T-helper 22 cell (primary cell): ENCODE results near the gene ATP1B4.
"Not testable (repeated sequence)": the region's sequence is repeated elsewhere in the genome, so short reads cannot be mapped to it uniquely, and the experiment has no call there.

ENCODE experiments used
- DNase-seq: peaks from one replicate; pipeline ENCODE4 v3.0.0-alpha.2; 2020; ENCODE audit warnings: low read depth

Gene ATP1B4

DNA sequence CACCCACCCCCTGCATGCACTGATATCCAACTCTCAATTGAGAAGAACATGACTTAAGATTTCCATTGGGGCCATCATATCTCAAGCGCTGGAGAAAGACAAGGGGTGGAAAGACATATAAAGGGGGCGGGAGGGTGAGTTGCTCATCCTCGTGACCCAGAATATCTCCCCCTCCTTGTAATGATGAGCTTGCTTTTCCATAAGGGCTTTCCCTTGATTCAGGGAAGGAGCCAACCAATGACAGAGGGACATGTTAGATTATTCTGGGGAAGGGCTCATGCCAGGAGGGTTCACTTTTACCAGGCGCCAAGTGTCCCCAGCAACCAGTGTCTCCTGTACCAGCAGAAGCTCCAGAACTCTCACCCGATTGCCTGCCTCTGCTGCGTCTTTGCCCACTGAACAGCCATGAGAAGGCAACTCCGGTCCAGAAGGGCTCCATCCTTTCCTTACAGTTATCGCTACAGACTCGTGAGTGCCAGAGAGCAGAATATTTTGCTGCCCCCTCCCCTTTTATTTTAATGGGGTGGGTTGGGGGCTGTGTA lies at the start of gene ATP1B4:
Gene ATP1B4, plus strand, starts transcription at position 326 of the 542 bp plus-strand sequence. Its CDS starts 80 bp downstream, at position 406.
- DNase-seq: no peak

DNA sequence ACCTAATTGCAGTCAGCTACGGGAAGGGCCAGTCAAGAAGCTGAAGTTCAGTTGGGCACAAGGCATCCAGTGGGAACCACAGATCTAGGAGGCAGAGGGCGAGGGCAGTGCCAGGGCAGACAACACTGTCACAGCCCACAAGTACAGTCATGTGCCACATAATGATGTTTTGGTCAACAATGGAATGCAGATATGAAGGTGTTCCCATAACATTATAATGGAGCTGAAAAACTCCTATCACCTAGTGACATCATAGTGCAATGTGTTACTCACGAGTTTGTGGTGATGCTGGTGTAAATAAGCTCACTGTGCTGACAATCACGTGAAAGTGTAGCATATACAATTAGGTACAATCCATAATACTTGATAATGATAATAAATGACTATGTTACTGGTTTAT lies 46.1 kb upstream of the ATP1B4 start:
- DNase-seq: no peak

DNA sequence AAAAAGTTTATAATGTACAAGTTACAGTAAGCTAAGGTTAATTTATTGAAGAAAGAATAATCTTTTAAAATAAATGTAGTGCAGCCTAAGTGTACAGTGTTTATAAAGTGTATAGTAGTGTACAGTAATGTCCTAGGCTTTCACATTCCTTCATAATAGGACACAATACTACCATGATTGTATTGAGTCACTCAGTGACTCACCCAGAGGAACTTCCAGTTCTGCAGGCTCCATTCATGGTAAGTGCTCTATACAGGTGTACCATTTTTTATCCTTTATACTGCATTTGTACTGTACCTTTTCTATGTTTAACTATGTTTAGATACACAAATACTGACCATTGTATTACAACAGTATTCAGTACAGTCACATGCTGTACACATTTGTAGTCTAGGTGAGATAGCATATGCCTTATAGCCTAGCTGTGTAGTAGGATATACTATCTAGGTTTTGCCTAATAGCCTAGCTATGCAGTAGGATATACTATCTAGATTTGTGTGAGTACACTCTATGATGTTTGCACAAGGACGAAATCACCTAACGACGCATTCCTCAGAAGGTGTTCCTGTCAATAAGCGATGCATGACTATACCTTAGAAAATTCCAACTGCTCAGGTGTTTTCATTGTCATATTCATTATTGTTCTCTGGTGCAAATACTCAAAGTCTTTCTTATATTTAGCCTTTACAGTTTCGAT lies 45.2 kb upstream of the ATP1B4 start:
- DNase-seq: no peak

DNA sequence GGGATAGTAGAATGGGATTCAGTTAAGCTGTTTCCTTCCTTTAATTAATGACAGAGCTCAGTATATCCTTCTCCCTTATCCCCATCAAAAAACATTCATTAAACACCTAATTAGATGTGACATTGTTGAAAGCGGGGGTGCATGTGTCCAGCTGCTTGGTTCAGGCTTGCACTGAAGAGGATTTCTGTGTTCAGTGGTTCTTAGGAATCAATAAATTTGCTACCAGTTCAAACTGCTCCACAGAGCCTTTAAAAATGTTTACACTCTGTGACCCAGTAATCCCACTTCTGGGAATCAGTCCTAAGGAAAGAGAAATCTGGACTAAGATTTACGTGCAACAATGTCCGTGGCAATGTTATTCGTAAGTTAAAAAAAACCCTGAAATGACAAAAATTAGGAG lies 43.5 kb upstream of the ATP1B4 start:
- DNase-seq: no peak

DNA sequence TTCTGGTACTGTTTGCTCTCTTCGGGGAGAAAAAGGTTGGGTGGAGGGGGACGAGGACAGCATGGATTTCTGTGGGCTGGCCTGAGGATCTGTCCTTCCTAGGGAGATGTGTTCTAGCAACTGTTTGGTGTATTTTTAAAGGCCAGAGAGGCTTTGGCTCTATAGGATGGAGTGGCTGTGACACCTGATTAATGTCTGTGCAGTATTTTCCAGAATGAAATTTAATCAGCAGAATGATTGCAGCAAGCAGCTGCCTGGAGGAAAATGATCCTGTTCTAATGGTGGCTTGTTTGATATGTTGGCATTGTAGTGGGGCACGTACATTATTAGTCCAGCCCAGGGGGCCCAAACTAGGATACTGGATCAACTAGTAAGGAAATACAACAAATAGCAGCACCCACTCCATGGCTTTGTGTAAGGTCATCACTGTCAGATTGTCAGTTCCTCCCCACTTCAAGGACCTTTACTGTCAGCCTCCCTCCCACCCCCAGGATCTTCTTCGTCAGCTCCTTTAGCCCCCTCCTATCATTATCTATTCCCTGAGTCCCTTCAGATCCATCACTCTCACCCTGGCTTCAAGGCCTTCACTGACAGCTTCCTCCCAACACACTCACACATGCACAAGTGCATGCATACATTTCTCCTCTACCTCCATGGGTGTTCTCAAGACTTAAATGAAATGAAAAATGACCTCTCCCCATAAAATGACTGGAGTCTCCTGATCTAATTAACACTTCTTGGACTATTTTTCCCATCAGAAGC lies 40.2 kb upstream of the ATP1B4 start:
- DNase-seq: no peak

DNA sequence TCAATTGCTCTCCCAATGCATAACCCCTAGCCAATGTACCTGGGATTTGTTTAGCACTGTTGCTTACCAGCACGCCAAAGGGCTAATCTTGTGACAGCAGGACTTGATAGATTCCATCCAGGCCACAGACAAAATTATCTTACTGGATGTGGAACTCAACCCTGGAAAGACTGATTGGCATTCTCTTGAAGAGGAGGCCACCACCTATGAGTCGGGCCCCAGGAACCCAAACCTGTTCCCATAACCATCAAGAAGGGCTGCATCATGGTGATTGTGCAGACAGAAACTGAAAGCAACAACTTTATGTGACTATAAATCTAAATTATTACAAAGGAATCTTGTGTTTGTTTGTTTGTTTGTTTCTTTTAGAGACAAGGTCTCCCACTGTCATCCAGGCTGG lies 30.8 kb upstream of the ATP1B4 start:
- no peak for DNase-seq

DNA sequence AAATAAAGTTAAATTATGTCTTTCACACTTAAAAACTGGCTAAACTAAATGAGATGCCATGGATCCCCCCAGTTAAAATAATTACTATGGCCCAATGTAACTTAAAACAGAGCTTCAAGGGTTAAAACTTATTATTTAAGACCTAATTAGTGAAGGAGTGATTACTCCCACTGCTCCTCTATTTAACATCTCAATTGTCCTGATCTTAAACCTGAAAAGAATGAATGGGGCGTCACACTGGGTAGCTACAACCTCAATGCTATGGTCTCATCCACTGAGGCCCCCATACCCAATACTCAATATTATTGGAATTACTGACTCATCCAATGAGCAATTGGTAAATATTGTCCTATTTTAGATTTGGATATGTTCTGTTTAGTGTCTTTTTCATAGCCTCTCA lies 29.5 kb upstream of the ATP1B4 start:
- no peak for DNase-seq

DNA sequence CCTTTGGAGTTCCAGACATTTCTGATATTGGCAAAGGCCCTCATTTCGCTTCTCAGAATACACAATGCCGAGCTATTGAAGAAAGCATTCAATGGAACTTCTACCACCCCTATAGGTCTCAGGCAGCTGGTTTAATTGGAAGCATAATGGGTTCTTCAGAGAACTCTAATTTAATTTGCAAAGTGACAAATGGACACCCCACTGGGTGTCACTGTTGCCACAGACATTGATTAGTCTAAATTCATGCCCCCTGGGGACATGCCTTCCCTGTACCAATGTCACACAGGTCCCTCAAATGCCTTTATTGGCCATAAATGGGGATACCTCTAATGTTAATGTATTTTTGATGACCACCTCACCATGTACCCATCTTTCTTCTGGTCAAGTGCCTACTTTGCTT lies 27.7 kb upstream of the ATP1B4 start:
- no peak for DNase-seq

DNA sequence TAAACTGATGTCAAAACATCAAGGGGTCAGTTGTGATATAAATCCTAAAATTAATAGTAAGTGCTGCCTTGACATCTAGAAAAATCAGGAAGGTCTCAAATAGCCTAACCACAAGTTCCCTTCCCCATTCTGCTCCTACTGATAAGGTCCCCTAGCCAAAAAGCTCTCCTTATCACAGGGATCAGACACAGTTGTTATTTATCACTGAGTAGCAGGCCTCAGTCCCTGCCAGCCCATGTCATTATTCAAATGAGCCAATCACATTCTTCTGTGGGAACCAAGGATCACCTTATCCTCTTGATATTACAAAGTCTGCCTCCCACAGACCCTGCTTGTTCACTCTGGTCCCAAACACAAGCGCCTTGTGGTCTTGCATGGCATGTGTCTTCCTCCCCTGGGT lies 27.3 kb upstream of the ATP1B4 start:
- DNase-seq: no peak

DNA sequence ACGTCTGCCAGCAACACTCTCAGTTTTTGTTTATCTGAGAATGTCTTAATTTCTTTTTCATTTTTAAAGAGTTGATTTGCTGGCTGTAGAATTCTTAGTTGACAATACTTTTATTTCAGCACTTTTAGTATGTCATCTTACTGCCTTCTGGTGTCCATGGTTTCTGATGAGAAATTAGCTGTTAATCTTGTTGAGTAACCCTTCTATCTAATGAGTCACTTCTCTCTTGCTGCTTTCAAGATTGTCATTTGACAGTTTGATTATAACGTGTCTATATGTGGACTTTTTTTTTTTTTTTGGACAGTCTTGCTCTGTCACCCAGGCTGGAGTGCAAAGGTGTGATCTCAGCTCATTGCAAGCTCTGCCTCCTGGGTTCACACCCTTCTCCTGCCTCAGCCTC lies 26.6 kb upstream of the ATP1B4 start:
- no peak for DNase-seq

DNA sequence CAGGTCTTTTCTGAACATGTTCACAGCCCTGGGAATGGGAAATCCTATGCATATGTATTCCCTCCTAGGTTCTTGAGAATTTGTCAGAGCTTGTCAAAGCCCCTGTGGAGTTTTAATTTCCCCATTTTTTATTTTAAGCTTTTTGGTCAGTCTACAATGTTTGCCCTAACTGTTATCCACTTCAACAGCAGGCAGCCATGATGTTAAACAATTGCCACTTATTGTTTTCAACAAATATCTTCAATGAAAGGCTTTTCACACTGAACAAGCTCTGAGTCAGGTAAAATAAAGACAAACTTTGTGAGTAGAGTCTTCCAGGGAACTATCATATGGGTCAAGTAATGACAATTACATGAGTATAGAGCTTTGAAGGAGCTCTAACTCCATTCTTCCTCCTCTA lies 25.0 kb upstream of the ATP1B4 start:
- DNase-seq: no peak

DNA sequence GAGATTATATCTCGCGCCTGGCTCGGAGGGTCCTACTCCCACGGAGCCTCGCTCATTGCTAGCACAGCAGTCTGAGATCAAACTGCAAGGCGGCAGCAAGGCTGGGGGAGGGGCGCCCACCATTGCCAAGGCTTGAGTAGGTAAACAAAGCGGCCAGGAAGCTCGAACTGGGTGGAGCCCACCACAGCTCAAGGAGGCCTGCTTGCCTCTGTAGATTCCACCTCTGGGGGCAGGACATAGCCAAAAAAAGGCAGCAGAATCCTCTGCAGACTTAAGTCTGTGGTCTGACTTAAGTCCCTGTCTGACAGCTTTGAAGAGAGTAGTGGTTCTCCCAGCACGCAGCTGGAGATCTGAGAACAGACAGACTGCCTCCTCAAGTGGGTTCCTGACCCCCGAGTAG lies 17.3 kb upstream of the ATP1B4 start:
- DNase-seq: not testable (repeated sequence)

DNA sequence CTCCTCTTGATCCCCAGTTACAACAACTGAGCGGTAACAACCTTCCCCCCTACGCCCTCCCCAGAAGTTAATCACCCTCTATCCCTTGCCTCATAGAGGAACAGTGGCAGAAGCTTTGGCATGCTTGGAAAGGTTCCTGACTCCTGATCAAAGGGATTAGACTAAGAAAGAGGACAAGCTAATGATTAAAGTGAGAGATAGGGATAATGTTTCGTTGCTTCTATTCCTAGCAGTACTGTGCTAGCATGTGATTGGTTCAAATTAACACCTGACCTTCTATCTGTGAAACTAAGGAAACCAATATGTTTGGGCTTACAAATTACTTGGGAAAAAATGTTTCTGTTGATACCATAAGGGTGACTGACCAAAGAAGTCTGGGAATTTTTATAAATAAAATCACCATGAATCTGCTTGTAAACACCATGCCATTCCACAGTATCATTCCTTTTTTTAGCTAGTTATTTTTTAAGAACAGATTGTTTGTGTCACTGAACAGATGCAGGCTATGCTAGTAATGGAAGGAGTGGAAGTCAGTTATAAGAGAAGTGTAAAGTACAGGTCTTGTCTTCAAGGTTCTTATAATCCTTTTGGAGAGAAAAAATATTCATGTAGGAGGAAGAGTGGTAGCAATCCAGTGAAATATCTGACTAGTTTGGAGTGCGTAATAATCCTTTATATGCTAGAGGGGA lies 11.3 kb upstream of the ATP1B4 start:
- DNase-seq: no peak

DNA sequence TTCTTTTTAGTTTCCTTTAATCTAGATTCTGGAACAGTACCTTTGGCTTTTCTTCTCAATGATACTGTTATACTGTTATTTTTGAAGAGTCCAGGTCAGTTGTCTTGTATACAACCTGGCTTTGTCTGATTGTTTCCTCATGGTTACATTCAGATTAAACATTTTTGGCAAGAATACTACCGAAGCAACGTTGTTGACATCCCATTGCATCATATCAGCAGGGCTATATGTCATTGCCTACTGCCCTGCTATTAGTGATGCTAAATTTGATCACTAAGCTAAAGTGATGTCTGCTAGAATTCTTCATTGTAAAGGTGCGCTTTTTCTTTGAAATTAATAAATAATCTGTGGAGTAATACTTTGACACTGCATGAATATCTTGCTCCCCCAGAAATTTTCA lies 5.8 kb upstream of the ATP1B4 start:
- DNase-seq: no peak

DNA sequence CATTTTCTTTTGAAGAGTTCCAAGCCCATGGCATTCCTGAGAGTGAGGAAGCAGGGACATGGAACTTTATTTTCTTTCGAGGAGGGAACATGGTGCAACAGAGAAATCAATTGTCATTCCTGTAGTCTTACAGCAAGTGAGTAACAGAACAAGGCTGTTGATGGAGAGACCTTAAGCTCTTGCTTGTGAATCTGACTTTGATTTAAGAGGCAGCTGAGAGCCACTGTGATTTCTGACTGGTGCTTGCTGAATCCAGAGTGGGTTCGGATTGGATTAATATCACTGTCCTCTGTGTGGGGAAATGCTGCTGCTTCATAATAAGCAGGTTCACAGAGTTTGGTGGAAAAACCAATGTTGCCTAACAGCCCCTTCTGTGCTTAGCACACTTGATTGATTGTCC lies 4.7 kb upstream of the ATP1B4 start:
- DNase-seq: no peak

DNA sequence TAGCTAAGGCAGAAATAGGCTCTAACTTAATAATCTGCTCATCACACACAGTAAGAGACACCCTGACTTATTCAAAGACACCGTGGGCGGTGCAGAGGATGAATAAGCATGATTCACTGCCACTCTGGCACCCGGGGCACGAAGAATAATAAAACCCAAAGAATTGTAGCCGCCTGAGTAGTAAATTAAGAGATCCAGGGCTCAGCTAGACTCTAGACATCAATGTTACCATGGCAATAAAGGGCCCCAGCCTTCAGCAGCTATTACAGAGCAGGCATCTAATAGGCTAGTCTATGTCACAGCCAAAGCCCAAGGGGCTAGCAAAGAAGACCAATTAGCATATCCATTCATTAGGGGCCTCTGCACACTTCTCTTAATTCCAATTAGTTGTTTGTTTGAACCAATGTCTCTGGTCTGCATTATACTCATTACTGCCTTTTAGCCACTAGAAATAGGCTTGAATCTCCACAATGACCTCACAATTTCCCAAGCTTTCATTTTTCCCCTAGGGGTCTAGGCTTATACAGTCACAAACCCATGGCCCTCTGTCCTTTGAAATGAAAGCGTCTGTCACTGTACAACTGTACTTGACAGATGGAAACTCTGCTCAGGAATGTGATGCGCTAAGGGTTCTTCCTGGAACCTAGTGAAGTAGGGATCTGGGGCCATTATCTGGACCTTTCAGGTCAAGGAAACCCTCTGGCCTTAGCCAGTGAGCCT lies 3.0 kb upstream of the ATP1B4 start:
- DNase-seq: no peak

DNA sequence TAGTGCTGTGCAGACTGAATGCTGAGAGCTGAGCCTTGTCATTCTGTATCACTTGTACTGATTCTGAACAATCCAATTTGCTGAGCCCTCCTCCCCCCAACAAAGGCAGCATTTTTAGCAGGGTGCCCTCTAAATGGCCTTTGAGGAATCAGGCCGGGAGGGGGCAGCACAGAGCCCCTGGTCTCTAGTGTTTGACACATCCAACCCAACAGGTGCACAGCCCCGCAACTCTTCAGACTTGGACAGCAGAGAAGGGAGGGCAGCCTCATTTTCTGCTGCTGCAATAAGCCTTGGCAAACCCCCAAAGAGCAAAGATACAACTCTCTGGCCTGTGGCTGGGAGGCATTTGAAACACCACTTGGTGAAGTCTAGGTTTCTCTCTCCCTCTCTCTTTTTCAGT lies 3.4 kb downstream of the ATP1B4 start:
- DNase-seq: peak; percentile 2

DNA sequence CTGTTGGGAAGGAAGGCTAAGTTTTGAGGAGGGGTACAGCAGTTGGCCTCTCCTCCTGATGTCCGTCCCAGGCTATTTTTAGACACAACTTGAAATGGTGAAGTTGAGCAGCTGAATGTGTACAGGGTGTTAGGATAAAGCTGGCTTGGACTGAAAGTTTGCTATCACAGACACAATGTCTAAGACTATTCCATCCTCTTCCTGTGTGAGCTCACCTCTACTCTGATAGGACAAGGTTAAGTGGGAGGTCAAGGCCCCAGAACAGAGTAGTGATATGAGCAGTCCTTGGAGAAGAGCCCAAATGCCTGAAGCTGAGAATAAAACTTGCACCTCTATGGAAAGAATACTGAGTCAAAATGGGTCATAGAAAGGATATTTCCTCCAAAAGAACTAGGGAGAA lies 4.1 kb downstream of the ATP1B4 start:
- DNase-seq: no peak

DNA sequence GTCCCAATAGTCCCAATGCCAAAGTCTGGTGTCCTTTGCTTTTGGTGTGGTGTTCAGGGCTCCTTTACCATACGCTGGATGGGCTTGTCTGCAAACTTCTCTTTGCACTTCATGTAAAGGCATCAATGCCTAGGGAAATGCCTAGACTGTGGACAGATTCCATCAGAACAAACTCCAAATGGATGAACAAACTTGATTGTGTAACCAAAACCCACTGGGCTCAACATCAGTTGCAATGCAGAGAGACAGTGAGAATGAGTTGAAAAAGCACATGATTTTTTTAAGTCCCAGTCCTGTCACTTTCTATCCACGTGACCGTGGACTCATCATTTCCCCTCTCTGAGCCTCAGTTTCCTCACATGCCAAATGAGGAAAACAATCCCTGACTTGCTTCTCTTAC lies 4.9 kb downstream of the ATP1B4 start:
- DNase-seq: no peak

DNA sequence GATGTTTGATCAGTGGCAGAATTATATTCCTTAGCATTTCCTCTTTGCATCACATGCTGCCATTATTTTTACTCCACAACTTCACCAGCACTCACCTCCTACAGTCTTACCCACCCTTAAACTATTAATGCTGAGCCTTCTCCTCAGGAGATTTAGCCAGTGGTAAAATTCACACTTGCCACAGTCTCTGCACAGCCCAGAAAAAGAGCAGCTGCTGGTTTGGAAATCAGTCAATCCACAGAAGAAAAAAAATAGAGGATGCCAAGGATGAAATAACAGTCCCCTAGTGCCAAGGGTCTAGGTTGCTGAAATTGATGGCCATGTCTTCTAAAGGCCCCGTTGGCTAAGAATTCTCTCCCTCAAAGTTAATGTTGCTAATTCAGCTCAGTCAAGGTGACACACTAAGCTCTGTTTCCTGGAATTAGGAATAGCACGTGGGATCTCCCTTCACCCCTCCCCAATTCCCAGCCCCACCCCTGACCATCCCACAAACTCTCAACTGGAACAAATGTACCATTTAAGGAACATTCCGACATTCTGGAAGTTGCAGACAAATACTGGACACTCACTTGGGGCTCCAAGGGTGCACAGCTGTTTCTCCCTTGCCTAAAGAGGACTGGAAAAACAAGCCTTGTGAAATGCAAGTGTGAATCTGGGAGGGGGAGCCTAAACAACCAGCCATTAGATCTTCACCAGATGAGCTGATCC lies 5.7 kb downstream of the ATP1B4 start:
- DNase-seq: no peak

DNA sequence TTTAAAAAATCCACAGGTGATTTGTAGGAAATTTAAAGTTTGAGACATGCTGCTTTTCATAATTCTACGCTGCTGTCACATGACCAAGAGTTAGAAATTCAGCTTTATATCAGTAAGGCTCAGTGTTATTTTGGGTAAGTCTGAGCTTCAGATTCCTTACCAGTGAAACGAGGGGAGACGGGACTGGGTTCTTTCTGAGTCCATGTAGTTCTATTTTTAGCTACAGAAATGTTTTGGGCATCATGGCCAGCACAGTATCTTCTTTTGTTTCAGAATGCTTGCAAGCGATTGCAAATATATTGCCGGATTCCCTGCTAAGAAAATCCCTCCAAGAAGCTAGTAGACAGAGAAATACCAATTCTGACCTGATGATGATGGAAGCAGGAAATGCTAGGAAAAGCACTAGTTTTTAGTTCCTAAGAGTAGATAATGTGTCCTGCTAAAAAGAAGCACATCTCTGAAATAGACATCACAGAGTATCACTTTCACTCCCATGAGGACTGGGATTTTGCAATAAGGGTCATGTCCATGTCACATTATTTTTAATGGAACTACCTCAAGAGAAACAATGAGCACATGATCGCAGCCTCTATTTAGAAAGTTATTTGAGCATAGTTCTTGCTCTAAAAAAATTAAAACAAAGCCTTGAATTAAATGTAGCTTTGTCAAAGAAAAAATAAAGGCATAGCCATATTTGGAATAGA lies 10.9 kb downstream of the ATP1B4 start:
- no peak for DNase-seq
